ENCODE data around the gene C3orf20. TPM values are rescaled to one million over a fixed set of nuclear protein-coding genes. Genes with fewer than 3 reads are reported as not detected.

Gene C3orf20
- total and polyA plus RNA-seq, 2 donors (not counting 1 experiment from before 2014, with no cell fraction given), result 0.12 to 0.34 TPM

GRCh38 chr3:14689247-14689980 lies 14.5 kb downstream of the C3orf20 start:
- Histone ChIP-seq H3K36me3 (replicated peaks in 1 of 2; ENCODE audit: control extremely low read depth in 1 of 2, control insufficient read depth in 1 of 2, extremely low read depth in 1 of 2, insufficient read depth in 2 of 2, low read length in 1 of 2) (no peaks in the 10 kb centered on the region), H3K9ac (ENCODE audit: low read length) (no peak overlapping the region), H3K27me3 (replicated peaks in 1 of 4; ENCODE audit: control extremely low read depth in 1 of 4, control insufficient read depth in 3 of 4, insufficient read depth in 4 of 4, low read length in 3 of 4) (no peaks in the 10 kb centered on the region), H3K4me1 (ENCODE audit: control insufficient read depth in 2 of 2, insufficient read depth in 2 of 2, low read length in 2 of 2) (peaks cover 18 to 23% of the 10 kb centered on the region in 2 donors), H2AFZ (ENCODE audit: insufficient read depth, low read depth, low read length, poor library complexity, severe bottlenecking) (no peak overlapping the region), H3K79me2 (ENCODE audit: control insufficient read depth, insufficient read depth, low read length) (no peaks in the 10 kb centered on the region), H3K4me2 (replicated peaks; ENCODE audit: low read depth, low read length, poor library complexity, severe bottlenecking) (no peak overlapping the region), H3K9me3 (ENCODE audit: control extremely low read depth in 1 of 3, control insufficient read depth in 2 of 3, insufficient read depth in 1 of 3, low read length in 2 of 3) (peaks cover 0 to 5% (median 3%) of the 10 kb centered on the region in 3 donors), H3K4me3 (ENCODE audit: control extremely low read depth in 1 of 5, extremely low read depth in 1 of 5, insufficient read depth in 1 of 5, low read depth in 2 of 5, low read length in 4 of 5) (no peak overlapping the region), H4K20me1 (ENCODE audit: control insufficient read depth, insufficient read depth, low read length, poor library complexity, severe bottlenecking) (no peaks in the 10 kb centered on the region), H3K27ac (ENCODE audit: low read length in 2 of 2) (no peak overlapping the region)
- CTCF ChIA-PET, result no interaction called here
- H3K9me3 Mint-ChIP-seq (ENCODE audit: insufficient read depth), result peaks cover 8% of the 10 kb centered on the region
- H3K4me3 Mint-ChIP-seq, result no peak overlapping the region
- POLR2A ChIA-PET, result no interaction called here
- intact Hi-C loops (cut with micrococcal nuclease), result no loop called here
- no peak for DNase-seq
- H3K27me3 Mint-ChIP-seq, result peaks cover 18% of the 10 kb centered on the region
- peaks cover 33% of the 10 kb centered on the region for H3K4me1 Mint-ChIP-seq
- 13% methylated on average over 1 of the region's 7 CpGs for WGBS (ENCODE audit: insufficient coverage)
- no peak overlapping the region for H3K27ac Mint-ChIP-seq
- TF ChIP-seq CTCF (IDR thresholded peaks at IDR 0.05), result no peak
- TF ChIP-seq EZH2 (IDR thresholded peaks at IDR 0.05; ENCODE audit: borderline replicate concordance, insufficient read depth, low read depth, low read length, poor library complexity, severe bottlenecking), result no peak
- no peak for ATAC-seq (ENCODE audit: low read depth)

GRCh38 chr3:14691239-14691638 lies 16.3 kb downstream of the C3orf20 start:
- H3K4me1 ChIP-seq (ENCODE audit: control insufficient read depth in 2 of 2, insufficient read depth in 2 of 2, low read length in 2 of 2), result peaks cover 18 to 23% of the 10 kb centered on the region in 2 donors
- Mint-ChIP-seq H3K27ac (peak overlapping the region; percentile 3), H3K4me3 (no peak overlapping the region)

More at GRCh38 chr3:14691239-14691638, 16.3 kb downstream of the C3orf20 start:
- WGBS (ENCODE audit: insufficient coverage), result 33% methylated on average over 2 of the region's 4 CpGs
- Mint-ChIP-seq H3K27me3 (peaks cover 18% of the 10 kb centered on the region), H3K9me3 (ENCODE audit: insufficient read depth) (peaks cover 8% of the 10 kb centered on the region), H3K4me1 (peaks cover 33% of the 10 kb centered on the region)
- no peak for ATAC-seq (ENCODE audit: low read depth)
- no peak overlapping the region for H3K4me2 ChIP-seq (replicated peaks; ENCODE audit: low read depth, low read length, poor library complexity, severe bottlenecking)
- H3K4me3 ChIP-seq (ENCODE audit: control extremely low read depth in 1 of 5, extremely low read depth in 1 of 5, insufficient read depth in 1 of 5, low read depth in 2 of 5, low read length in 4 of 5), result no peak overlapping the region
- no peaks in the 10 kb centered on the region for H3K27me3 ChIP-seq (replicated peaks in 1 of 4; ENCODE audit: control extremely low read depth in 1 of 4, control insufficient read depth in 3 of 4, insufficient read depth in 4 of 4, low read length in 3 of 4)
- POLR2A ChIA-PET, result no interaction called here
- H4K20me1 ChIP-seq (ENCODE audit: control insufficient read depth, insufficient read depth, low read length, poor library complexity, severe bottlenecking), result no peaks in the 10 kb centered on the region
- peak; percentile 25 for DNase-seq
- TF ChIP-seq EZH2 (IDR thresholded peaks at IDR 0.05; ENCODE audit: borderline replicate concordance, insufficient read depth, low read depth, low read length, poor library complexity, severe bottlenecking), result no peak
- no peak overlapping the region for H2AFZ ChIP-seq (ENCODE audit: insufficient read depth, low read depth, low read length, poor library complexity, severe bottlenecking)
- CTCF ChIA-PET, result no interaction called here
- no peak overlapping the region for H3K27ac ChIP-seq (ENCODE audit: low read length in 2 of 2)
- H3K9ac ChIP-seq (ENCODE audit: low read length), result no peak overlapping the region
- intact Hi-C loops (cut with micrococcal nuclease), result no loop called here
- H3K36me3 ChIP-seq (replicated peaks in 1 of 2; ENCODE audit: control extremely low read depth in 1 of 2, control insufficient read depth in 1 of 2, extremely low read depth in 1 of 2, insufficient read depth in 2 of 2, low read length in 1 of 2), result no peaks in the 10 kb centered on the region
- no peaks in the 10 kb centered on the region for H3K79me2 ChIP-seq (ENCODE audit: control insufficient read depth, insufficient read depth, low read length)
- H3K9me3 ChIP-seq (ENCODE audit: control extremely low read depth in 1 of 3, control insufficient read depth in 2 of 3, insufficient read depth in 1 of 3, low read length in 2 of 3), result peaks cover 0 to 5% (median 3%) of the 10 kb centered on the region in 3 donors
